Measurements from ENCODE around the gene TRAPPC10. TPM values are rescaled to one million over a fixed set of nuclear protein-coding genes. Genes with fewer than 3 reads are reported as not detected.

Gene TRAPPC10
- total RNA-seq, 4 donors from 2014 or later = 20.9 to 31.9 (median 31.2) TPM

GRCh38 chr21:44058981-44059380, 46.9 kb downstream of the TRAPPC10 start:
- WGBS, 2 donors = 87 to 89% methylated on average over 17 of the region's 17 CpGs
- H3K4me3 ChIP-seq (ENCODE audit: low read depth, poor library complexity, severe bottlenecking) = no peak overlapping the region
- no peak for TF ChIP-seq POLR2A (IDR thresholded peaks at IDR 0.05)
- no peak for TF ChIP-seq CTCF (IDR thresholded peaks at IDR 0.05)
- intact Hi-C loops (cut with DNase I; ENCODE audit: low total_unique reads) = no loop called here
- peak in 1 of 2 donors; percentile 34 for DNase-seq (ENCODE audit: low spot score in 2 of 2)

GRCh38 chr21:44059710-44060109, 47.6 kb downstream of the TRAPPC10 start:
- no peak for DNase-seq (ENCODE audit: low spot score in 2 of 2)
- TF ChIP-seq CTCF (IDR thresholded peaks at IDR 0.05) (no peak), POLR2A (IDR thresholded peaks at IDR 0.05) (no peak)
- intact Hi-C loops (cut with DNase I; ENCODE audit: low total_unique reads) = no loop called here
- no peak overlapping the region for H3K4me3 ChIP-seq (ENCODE audit: low read depth, poor library complexity, severe bottlenecking)
- WGBS, 2 donors = 88 to 89% methylated on average over 4 of the region's 4 CpGs

- no peak overlapping the region for H3K4me3 ChIP-seq (ENCODE audit: low read depth, poor library complexity, severe bottlenecking)
- peak in 1 of 2 donors; percentile 58 for DNase-seq (ENCODE audit: low spot score in 2 of 2)
- TF ChIP-seq POLR2A (IDR thresholded peaks at IDR 0.05) (no peak), CTCF (IDR thresholded peaks at IDR 0.05) (no peak)
- WGBS, 2 donors = 87 to 89% methylated on average over 7 of the region's 7 CpGs
- intact Hi-C loops (cut with DNase I; ENCODE audit: low total_unique reads) = no loop called here
Measured at GRCh38 chr21:44062380-44062779, 50.3 kb downstream of the TRAPPC10 start.

- intact Hi-C loops (cut with DNase I; ENCODE audit: low total_unique reads) = no loop called here
- TF ChIP-seq CTCF (IDR thresholded peaks at IDR 0.05) (no peak), POLR2A (IDR thresholded peaks at IDR 0.05) (no peak)
- WGBS, 2 donors = 93 to 95% methylated on average over 19 of the region's 19 CpGs
- no peak overlapping the region for H3K4me3 ChIP-seq (ENCODE audit: low read depth, poor library complexity, severe bottlenecking)
- peak in 1 of 2 donors; percentile 58 for DNase-seq (ENCODE audit: low spot score in 2 of 2)
Measured at GRCh38 chr21:44063151-44063912, 51.2 kb downstream of the TRAPPC10 start.

DNA sequence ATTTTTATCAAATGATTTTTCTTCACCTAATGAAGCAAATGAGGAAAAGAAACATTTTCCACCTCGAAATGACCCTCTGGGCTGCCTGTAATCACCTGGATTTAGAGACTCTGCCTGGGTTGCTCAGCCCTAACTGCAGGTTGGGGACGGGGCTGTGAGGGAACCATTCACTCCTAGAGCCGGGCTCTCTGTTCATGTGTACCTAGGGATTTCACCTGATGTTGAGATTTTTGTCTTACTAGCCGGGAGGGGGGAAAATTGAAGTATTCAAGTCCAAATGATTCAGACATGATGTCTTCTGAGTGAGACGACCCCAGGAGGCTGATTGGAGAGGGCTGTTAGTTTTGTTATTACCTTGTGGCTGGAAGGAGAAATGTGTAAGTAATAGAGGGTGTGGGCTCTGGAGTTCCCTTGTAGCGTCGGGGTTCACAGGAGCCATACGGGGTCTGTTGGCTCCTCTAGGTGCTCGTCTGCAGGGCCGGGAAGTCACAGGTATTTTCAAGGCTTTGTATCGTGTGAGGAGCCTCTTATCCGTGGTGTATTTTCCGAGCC, 52.8 kb downstream of the TRAPPC10 start:
- intact Hi-C loops (cut with DNase I; ENCODE audit: low total_unique reads) = no loop called here

GRCh38 chr21:44065428-44065827, 53.3 kb downstream of the TRAPPC10 start:
- TF ChIP-seq POLR2A (IDR thresholded peaks at IDR 0.05) (no peak), CTCF (IDR thresholded peaks at IDR 0.05) (no peak)
- intact Hi-C loops (cut with DNase I; ENCODE audit: low total_unique reads) = no loop called here
- no peak overlapping the region for H3K4me3 ChIP-seq (ENCODE audit: low read depth, poor library complexity, severe bottlenecking)
- 84 to 87% methylated on average over 9 of the region's 9 CpGs for WGBS, 2 donors
- peak in 1 of 2 donors; percentile 76 for DNase-seq (ENCODE audit: low spot score in 2 of 2)

More for the DNA sequence above, 52.8 kb downstream of the TRAPPC10 start:
- no peak for TF ChIP-seq POLR2A (IDR thresholded peaks at IDR 0.05)
- no peak overlapping the region for H3K4me3 ChIP-seq (ENCODE audit: low read depth, poor library complexity, severe bottlenecking)
- peak in 1 of 2 donors; percentile 29 for DNase-seq (ENCODE audit: low spot score in 2 of 2)
- WGBS, 2 donors = 90 to 91% methylated on average over 13 of the region's 13 CpGs

Data from lower leg skin (tissue), 4 donors.